B cell (primary cell): ENCODE data around the gene IL1RN. TPM values are rescaled to one million over a fixed set of nuclear protein-coding genes. Genes with fewer than 3 reads are reported as not detected.

Experiments
- ATAC-seq: fragments of 200-7000 bp; cut with Tn5 transposase; one replicate; pipeline ENCODE4 v1.10.0; 2021; ENCODE audit warnings: low read depth, mild to moderate bottlenecking, moderate number of reproducible peaks, moderate library complexity
- CTCF ChIA-PET: fragments of 350-600 bp; sonication (Branson Sonifier 250); formaldehyde crosslinking; loops from one replicate; lab custom pipeline; 2021; ENCODE audit warnings: antibody characterized with exemption, inconsistent platforms; lab: Charles Lee
- POLR2A ChIA-PET: fragments of 350-600 bp; sonication (Branson Sonifier 250); formaldehyde crosslinking; loops from one replicate; lab custom pipeline; 2021; ENCODE audit warnings: antibody characterized with exemption; lab: Charles Lee
- DNase-seq: peaks from one replicate; pipeline ENCODE4 v3.0.0; 2013
- H2AFZ ChIP-seq: 2 replicates; pipeline ENCODE4 v1.6.1; 2012; ENCODE audit warnings: mild to moderate bottlenecking, low read depth, low read length; ENCODE audit not compliant: insufficient read depth, poor library complexity, severe bottlenecking
- H3K27ac ChIP-seq, 2 donors: 1 replicate in 1 of 2; 2 replicates in 1 of 2; pipeline ENCODE4 v1.5.1; 2012 to 2013; ENCODE audit warnings: low read length in 2 of 2, mild to moderate bottlenecking in 2 of 2, moderate library complexity in 1 of 2
- H3K27me3 ChIP-seq, 4 experiments: fragments of 200-600 bp in 1 of 4; sonication (generic) in 1 of 4; replicated peaks in 1 of 4; 1 replicate in 2 of 4; 2 replicates in 2 of 4; pipeline versions ENCODE4 v1.6.1 to v1.7.0; 2013 to 2016; ENCODE audit warnings: low read length in 3 of 4, mild to moderate bottlenecking in 2 of 4, mixed read lengths in 1 of 4, moderate library complexity in 1 of 4; ENCODE audit not compliant: insufficient read depth in 4 of 4, control insufficient read depth in 3 of 4; ENCODE audit errors: control extremely low read depth in 1 of 4
- H3K36me3 ChIP-seq, 2 experiments: replicated peaks in 1 of 2; 1 replicate in 1 of 2; 2 replicates in 1 of 2; pipeline versions ENCODE4 v1.6.1 to v1.7.1; 2013; ENCODE audit warnings: low read length in 1 of 2; ENCODE audit not compliant: insufficient read depth in 2 of 2, control insufficient read depth in 1 of 2; ENCODE audit errors: control extremely low read depth in 1 of 2, extremely low read depth in 1 of 2
- H3K4me1 ChIP-seq, 2 donors: fragments of 200-600 bp in 1 of 2; sonication (generic) in 1 of 2; 1 replicate in 1 of 2; 2 replicates in 1 of 2; pipeline versions ENCODE4 v1.5.1 to v1.6.1; 2013 to 2017; ENCODE audit warnings: low read length in 2 of 2; ENCODE audit not compliant: control insufficient read depth in 2 of 2, insufficient read depth in 2 of 2
- H3K4me2 ChIP-seq: replicated peaks from 2 replicates; pipeline ENCODE3; 2012; ENCODE audit warnings: mild to moderate bottlenecking, low read depth, low read length; ENCODE audit not compliant: poor library complexity, severe bottlenecking
- H3K4me3 ChIP-seq, 5 experiments: fragments of 200-600 bp in 1 of 5; sonication (generic) in 1 of 5; 1 replicate in 3 of 5; 2 replicates in 2 of 5; pipeline versions ENCODE4 v1.5.1 to v1.7.0; 2011 to 2016; ENCODE audit warnings: low read length in 4 of 5, mild to moderate bottlenecking in 4 of 5, low read depth in 2 of 5, control low read depth in 1 of 5, moderate library complexity in 1 of 5; ENCODE audit not compliant: insufficient read depth in 1 of 5; ENCODE audit errors: control extremely low read depth in 1 of 5, extremely low read depth in 1 of 5
- H3K79me2 ChIP-seq: fragments of 200-600 bp; sonication (generic); one replicate; pipeline ENCODE4 v1.6.0; 2016; ENCODE audit warnings: low read length; ENCODE audit not compliant: control insufficient read depth, insufficient read depth
- H3K9ac ChIP-seq: fragments of 200-600 bp; sonication (generic); 2 replicates; pipeline ENCODE4 v1.6.1; 2017; ENCODE audit warnings: mild to moderate bottlenecking, low read length, moderate library complexity
- H3K9me3 ChIP-seq, 3 donors: one replicate each; pipeline versions ENCODE4 v1.6.1 to v1.7.1; 2013; ENCODE audit warnings: low read length in 2 of 3; ENCODE audit not compliant: control insufficient read depth in 2 of 3, insufficient read depth in 1 of 3; ENCODE audit errors: control extremely low read depth in 1 of 3
- H4K20me1 ChIP-seq: 2 replicates; pipeline ENCODE4 v1.6.0; 2012; ENCODE audit warnings: mild to moderate bottlenecking, low read length; ENCODE audit not compliant: insufficient read depth, control insufficient read depth, poor library complexity, severe bottlenecking
- H3K27ac Mint-ChIP-seq: one replicate; pipeline ENCODE4 v1.8.0; 2021; ENCODE audit warnings: mixed read lengths
- H3K27me3 Mint-ChIP-seq: one replicate; pipeline ENCODE4 v1.8.0; 2021; ENCODE audit warnings: mixed read lengths
- H3K4me1 Mint-ChIP-seq: one replicate; pipeline ENCODE4 v1.8.0; 2021; ENCODE audit warnings: mixed read lengths
- H3K4me3 Mint-ChIP-seq: one replicate; pipeline ENCODE4 v1.8.0; 2021; ENCODE audit warnings: mixed read lengths
- H3K9me3 Mint-ChIP-seq: one replicate; pipeline ENCODE4 v1.8.0; 2022; ENCODE audit warnings: mixed read lengths; ENCODE audit not compliant: insufficient read depth
- EZH2 ChIP-seq: IDR thresholded peaks from 2 replicates; pipeline ENCODE4 v1.6.1; 2012; ENCODE audit warnings: borderline replicate concordance, low read depth, mild to moderate bottlenecking, moderate library complexity, low read length; ENCODE audit not compliant: insufficient read depth, poor library complexity, severe bottlenecking
- WGBS: methylation state at CpG from one replicate; pipeline ENCODE4 v1.1.5; 2013; ENCODE audit warnings: missing lambda C conversion rate; ENCODE audit not compliant: insufficient coverage; 5-methylcytosine and 5-hydroxymethylcytosine counted together
- intact Hi-C: fragments of 100-400 bp; cut with micrococcal nuclease; formaldehyde crosslinking; loops from one replicate; pipeline ENCODE4 v1.10.0; 2022
- polyA plus RNA-seq: library from polyadenylated mRNA; depleted of rRNA; stranded (reverse); fragments of >200 nt; gene quantifications from 2 replicates; pipeline ENCODE4 v1.2.3, GENCODE V29; 2012
- total RNA-seq, 2 donors: library from RNA; stranded (reverse); fragments of 120-200 nt in 1 of 2; gene quantifications; 1 replicate in 1 of 2; 2 replicates in 1 of 2; pipeline versions ENCODE4 v1.2.3 to v1.2.4, GENCODE V29; 2013 to 2022
- TF ChIP-seq, protein P1 (sequence below): fragments of 200-600 bp; IDR thresholded peaks from one replicate; pipeline ENCODE4 v1.8.0; 2022; ENCODE audit warnings: antibody characterized with exemption, mild to moderate bottlenecking

IL1RN gene
- total and polyA plus RNA-seq, 2 donors (not counting 1 experiment from before 2014, with no cell fraction given), result 0.79 TPM; not detected in 1

DNA sequence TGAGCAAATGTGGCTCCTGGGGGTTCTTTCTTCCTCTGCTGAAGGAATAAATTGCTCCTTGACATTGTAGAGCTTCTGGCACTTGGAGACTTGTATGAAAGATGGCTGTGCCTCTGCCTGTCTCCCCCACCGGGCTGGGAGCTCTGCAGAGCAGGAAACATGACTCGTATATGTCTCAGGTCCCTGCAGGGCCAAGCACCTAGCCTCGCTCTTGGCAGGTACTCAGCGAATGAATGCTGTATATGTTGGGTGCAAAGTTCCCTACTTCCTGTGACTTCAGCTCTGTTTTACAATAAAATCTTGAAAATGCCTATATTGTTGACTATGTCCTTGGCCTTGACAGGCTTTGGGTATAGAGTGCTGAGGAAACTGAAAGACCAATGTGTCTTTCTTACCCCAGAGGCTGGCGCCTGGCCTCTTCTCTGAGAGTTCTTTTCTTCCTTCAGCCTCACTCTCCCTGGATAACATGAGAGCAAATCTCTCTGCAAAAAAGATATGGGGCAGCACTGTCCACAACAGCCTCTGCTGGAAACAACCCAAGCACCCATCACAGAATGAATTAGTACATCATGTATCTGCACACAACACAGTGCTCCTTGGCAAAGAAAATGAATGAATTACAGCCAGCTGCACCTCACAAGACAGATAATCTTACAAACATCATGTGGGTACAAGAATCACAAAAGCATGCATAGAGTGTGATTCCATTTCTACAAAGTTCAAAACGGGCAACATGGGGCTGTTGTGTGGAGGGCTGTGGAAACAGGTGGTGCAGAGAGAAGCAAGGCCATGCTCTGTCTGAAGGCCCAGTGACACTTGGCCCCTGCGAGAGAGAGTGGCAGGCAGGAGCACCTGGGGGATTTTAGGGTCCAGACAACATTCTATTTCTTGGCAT lies 6.6 kb downstream of the IL1RN start:
- no peak overlapping the region for H2AFZ ChIP-seq
- Mint-ChIP-seq H3K27me3 (peaks cover 5% of the 10 kb centered on the region), H3K27ac (no peak overlapping the region), H3K4me1 (peaks cover 13% of the 10 kb centered on the region), H3K4me3 (no peak overlapping the region), H3K9me3 (no peaks in the 10 kb centered on the region)
- ChIA-PET CTCF (interaction anchor here (1.1 to 18.7 kb wide), 6 partner anchors 21 to 252 kb away, joined by 3 to 590 read pairs (median 5); partner anchors contain the start of gene PSD4), POLR2A (no interaction called here)
- no peak for DNase-seq
- WGBS, result 80% methylated on average over 7 of the region's 7 CpGs
- no peak overlapping the region for H3K4me3 ChIP-seq
- H3K36me3 ChIP-seq, result no peaks in the 10 kb centered on the region
- H4K20me1 ChIP-seq, result no peaks in the 10 kb centered on the region
- no peak overlapping the region for H3K9ac ChIP-seq
- intact Hi-C loops, result no loop called here
- peaks cover 25% of the 10 kb centered on the region for H3K79me2 ChIP-seq
- peaks cover 0 to 3% (median 0%) of the 10 kb centered on the region in 4 experiments for H3K27me3 ChIP-seq
- H3K4me2 ChIP-seq, result no peak overlapping the region
- no peak overlapping the region for H3K27ac ChIP-seq
- peaks cover 9 to 10% of the 10 kb centered on the region in 2 donors for H3K4me1 ChIP-seq
- no peak for ATAC-seq
- H3K9me3 ChIP-seq, result no peaks in the 10 kb centered on the region
- TF ChIP-seq, protein P1, sequence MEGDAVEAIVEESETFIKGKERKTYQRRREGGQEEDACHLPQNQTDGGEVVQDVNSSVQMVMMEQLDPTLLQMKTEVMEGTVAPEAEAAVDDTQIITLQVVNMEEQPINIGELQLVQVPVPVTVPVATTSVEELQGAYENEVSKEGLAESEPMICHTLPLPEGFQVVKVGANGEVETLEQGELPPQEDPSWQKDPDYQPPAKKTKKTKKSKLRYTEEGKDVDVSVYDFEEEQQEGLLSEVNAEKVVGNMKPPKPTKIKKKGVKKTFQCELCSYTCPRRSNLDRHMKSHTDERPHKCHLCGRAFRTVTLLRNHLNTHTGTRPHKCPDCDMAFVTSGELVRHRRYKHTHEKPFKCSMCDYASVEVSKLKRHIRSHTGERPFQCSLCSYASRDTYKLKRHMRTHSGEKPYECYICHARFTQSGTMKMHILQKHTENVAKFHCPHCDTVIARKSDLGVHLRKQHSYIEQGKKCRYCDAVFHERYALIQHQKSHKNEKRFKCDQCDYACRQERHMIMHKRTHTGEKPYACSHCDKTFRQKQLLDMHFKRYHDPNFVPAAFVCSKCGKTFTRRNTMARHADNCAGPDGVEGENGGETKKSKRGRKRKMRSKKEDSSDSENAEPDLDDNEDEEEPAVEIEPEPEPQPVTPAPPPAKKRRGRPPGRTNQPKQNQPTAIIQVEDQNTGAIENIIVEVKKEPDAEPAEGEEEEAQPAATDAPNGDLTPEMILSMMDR, result no peak
- TF ChIP-seq EZH2, result no peak

DNA sequence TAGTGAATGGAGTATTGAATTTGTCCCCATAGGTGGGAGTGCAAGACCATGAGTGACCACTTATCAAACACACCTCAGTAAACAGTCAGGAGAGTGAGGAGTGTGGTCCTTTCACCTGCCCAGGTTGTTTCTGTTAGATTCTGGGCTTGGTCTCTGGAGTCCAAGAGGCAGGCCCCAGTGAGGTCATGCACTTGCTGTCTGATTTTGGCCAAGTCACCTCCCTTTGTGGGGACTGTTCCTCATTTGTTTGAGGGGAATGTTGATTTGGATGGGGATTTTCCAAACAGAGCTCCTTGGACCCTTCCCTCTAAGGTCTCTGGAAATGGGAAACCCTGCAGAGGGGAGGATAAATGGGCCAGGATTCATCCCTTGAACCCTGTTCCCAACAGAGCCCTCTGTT lies 7.3 kb downstream of the IL1RN start:
- Histone ChIP-seq H3K4me1 (peaks cover 11 to 13% of the 10 kb centered on the region in 2 donors), H2AFZ (no peak overlapping the region), H4K20me1 (no peaks in the 10 kb centered on the region), H3K79me2 (peaks cover 27% of the 10 kb centered on the region), H3K9me3 (no peaks in the 10 kb centered on the region), H3K9ac (no peak overlapping the region), H3K27me3 (peaks cover 0 to 3% (median 0%) of the 10 kb centered on the region in 4 experiments), H3K4me3 (no peak overlapping the region), H3K4me2 (no peak overlapping the region), H3K27ac (no peak overlapping the region), H3K36me3 (no peaks in the 10 kb centered on the region)
- ChIA-PET POLR2A (no interaction called here), CTCF (interaction anchor here (0.6 to 18.7 kb wide), 12 partner anchors 11 to 255 kb away, joined by 3 to 590 read pairs (median 16); partner anchors contain the start of gene PSD4)
- TF ChIP-seq, protein P1, result no peak
- TF ChIP-seq EZH2, result no peak
- DNase-seq (no peak), ATAC-seq (no peak)
- H3K4me3 Mint-ChIP-seq, result no peak overlapping the region
- H3K27ac Mint-ChIP-seq, result no peak overlapping the region
- intact Hi-C loops, result loop anchor here (5.0 kb wide), 1 partner anchor 113 kb away; no protein-coding TSS in a partner anchor
- no peaks in the 10 kb centered on the region for H3K9me3 Mint-ChIP-seq
- peaks cover 5% of the 10 kb centered on the region for H3K27me3 Mint-ChIP-seq
- H3K4me1 Mint-ChIP-seq, result peaks cover 15% of the 10 kb centered on the region
